Activated naive CD4-positive, alpha-beta T cell treated with anti-CD3 and anti-CD28 coated beads, Interleukin-2, amount 50 U/mL, for 72 hours (primary cell): ENCODE measurements around the gene APOBEC3C. TPM values are rescaled to one million over a fixed set of nuclear protein-coding genes. Genes with fewer than 3 reads are reported as not detected.
"Not testable (repeated sequence)": the region's sequence is repeated elsewhere in the genome, so short reads cannot be mapped to it uniquely, and the experiment has no call there.

Source experiments
- ATAC-seq, 2 donors: fragments of 150-1000 bp; cut with Tn5 transposase; 2 replicates each; pipeline ENCODE4 v1.10.0; 2021; ENCODE audit warnings: mild to moderate bottlenecking in 2 of 2, moderate library complexity in 2 of 2
- DNase-seq, 2 donors: peaks; one replicate each; pipeline ENCODE4 v3.0.0; 2021 to 2022; ENCODE audit warnings: low spot score in 2 of 2
- H3K27ac Mint-ChIP-seq, 2 donors: one replicate each; pipeline ENCODE4 v1.8.0; 2022; ENCODE audit warnings: mild to moderate bottlenecking in 2 of 2, mixed read lengths in 2 of 2
- H3K36me3 Mint-ChIP-seq, 2 donors: one replicate each; pipeline ENCODE4 v1.8.0; 2022; ENCODE audit warnings: mixed read lengths in 2 of 2
- H3K9me3 Mint-ChIP-seq, 2 donors: one replicate each; pipeline ENCODE4 v1.8.0; 2022; ENCODE audit warnings: mixed read lengths in 2 of 2
- total RNA-seq, 2 donors: library from RNA; stranded (reverse); gene quantifications; one replicate each; pipeline ENCODE4 v1.2.3, GENCODE V29; 2022

The APOBEC3C gene
- total RNA-seq, 2 donors from 2014 or later, result 71.0 to 114 TPM

DNA sequence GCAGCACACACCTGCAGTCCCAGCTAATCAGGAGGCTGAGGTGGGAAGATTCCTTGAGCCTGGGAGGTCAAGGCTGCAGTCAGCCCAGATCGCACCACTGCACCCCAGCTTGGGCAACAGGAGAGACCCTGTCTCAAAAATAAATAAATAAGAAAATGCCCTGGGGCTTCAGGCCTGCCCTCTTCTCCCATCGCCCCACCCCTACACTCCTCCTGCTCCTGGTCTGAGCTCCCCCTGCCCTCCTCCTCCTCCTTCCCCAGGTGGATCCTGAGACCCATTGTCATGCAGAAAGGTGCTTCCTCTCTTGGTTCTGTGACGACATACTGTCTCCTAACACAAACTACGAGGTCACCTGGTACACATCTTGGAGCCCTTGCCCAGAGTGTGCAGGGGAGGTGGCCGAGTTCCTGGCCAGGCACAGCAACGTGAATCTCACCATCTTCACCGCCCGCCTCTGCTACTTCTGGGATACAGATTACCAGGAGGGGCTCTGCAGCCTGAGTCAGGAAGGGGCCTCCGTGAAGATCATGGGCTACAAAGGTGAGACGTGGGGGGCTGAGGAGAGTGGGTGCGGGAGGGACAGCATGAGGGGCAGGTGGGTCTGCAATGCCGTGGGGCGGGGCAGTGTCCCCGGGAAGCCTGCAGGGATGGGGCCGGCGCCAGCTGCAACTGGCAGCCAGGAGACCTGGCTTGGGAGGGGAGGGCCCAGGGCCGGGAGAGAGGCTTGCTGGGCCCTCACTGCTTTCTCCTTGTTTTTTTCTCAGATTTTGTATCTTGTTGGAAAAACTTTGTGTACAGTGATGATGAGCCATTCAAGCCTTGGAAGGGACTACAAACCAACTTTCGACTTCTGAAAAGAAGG is 17.6 kb downstream of the APOBEC3C start:
- DNase-seq, H3K9me3 Mint-ChIP-seq, H3K36me3 Mint-ChIP-seq, H3K27ac Mint-ChIP-seq, ATAC-seq: not testable (repeated sequence)

DNA sequence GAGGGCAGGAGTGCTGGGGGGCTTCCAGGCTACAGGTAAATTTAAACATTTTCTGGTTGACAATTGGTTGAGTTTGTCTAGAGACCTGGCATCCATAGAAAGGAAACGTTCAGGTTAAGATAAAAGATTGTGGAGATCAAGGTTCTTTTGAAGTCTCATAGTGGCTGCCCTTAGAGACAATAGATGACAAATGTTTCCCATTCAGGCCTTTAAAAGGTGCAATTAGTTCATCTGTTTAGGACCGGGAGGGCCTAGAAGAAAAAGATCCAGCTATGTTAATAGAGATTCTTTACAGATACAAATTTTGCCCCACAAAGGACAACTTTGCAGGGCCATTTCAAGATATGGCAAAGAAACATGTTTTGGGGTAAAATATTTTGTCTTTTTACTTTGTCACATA is 23.0 kb downstream of the APOBEC3C start:
- ATAC-seq, DNase-seq, H3K9me3 Mint-ChIP-seq, H3K27ac Mint-ChIP-seq, H3K36me3 Mint-ChIP-seq: not testable (repeated sequence)

DNA sequence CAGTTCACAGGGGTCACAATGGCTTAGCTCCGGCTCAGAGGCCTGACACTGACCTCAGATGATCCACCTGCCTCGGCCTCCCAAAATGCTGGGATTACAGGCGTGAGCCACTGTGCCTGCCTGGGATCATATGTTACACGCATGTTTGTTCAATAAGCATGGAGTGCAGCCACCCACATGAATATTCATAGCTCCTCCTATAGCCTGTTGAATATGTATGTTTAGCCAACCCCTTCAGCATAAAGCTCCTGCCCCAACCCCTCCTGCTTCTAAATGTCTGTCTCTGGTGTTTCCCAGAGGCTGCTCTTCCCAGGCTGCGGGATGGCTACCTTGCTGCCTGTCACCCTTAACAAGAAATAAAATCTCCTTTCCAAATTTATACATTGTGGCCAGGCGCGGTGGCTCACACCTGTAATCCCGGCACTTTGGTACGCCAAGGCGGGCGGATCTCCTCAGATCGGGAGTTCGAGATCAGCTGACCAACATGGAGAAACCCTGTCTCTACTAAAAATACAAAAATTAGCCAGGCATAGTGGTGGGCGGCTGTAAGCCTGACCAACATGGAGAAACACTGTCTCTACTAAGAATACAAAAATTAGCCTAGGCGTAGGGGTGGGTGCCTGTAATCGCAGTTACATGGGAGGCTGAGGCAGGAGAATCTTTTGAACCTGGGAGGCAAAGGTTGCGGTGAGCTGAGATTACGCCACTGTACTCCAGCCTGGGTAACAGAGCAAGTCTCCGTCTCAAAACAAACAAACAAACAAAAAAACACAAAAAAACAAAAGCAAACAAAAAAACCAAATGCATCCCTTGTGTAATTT is 25.5 kb downstream of the APOBEC3C start:
- ATAC-seq, result no peak
- DNase-seq, result no peak
- Mint-ChIP-seq H3K27ac (peak overlapping the region in 1 of 2 donors; percentile 88), H3K36me3 (peaks cover 4 to 7% of the 10 kb centered on the region in 2 donors), H3K9me3 (no peaks in the 10 kb centered on the region)

DNA sequence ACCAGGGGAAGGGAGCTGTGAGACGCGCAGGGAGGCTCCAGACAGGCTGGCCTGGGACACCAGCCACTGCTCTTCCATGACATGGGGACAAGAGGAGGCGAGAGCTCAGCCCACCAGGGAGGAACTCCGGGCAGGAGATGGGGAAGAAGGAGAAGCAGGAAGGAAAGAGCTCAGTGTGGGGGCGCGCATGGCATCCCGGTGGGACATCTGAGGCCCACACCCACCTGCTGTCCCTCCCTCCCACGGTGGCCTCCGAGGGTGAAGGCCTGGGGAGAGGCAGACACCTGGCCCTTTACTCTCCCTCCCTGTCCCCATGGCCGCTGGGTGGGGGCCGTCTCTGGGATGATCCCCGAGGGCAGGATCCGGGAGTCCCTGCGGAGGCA is 26.1 kb downstream of the APOBEC3C start:
- H3K27ac Mint-ChIP-seq, result peak overlapping the region in 1 of 2 donors; percentile 88
- not testable (repeated sequence) for DNase-seq, ATAC-seq, H3K36me3 Mint-ChIP-seq, H3K9me3 Mint-ChIP-seq

DNA sequence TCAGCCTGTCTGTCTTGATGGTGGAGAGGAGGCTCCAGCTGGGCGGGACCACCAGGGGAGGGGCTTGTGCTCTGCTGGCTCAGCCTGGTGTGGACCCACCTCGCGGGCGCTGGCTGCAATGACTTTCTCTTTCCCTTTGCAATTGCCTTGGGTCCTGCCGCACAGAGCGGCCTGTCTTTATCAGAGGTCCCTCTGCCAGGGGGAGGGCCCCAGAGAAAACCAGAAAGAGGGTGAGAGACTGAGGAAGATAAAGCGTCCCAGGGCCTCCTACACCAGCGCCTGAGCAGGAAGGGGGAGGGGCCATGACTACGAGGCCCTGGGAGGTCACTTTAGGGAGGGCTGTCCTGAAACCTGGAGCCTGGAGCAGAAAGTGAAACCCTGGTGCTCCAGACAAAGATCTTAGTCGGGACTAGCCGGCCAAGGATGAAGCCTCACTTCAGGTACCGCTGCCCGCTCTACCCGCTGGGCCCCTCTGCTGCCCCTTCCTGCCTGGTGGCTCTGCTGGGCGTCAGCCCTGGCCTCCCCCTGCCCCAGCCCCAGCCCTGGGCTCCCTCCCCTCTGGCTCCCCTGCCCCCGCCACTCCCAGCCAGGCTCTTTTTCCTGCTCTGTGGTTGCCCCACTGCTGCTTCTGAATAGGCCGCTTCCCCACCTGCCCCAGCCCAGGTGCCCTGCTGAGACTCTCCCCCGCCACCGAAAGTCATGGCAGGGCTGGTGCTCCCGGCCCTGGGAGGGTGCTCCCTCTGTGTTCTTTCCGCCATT is 26.7 kb downstream of the APOBEC3C start, which contains the start of gene APOBEC3F:
Gene APOBEC3F, plus strand, starts transcription at position 327 of the 759 bp plus-strand sequence. Its CDS starts 97 bp downstream, at position 424.
- H3K27ac Mint-ChIP-seq, result peak within 1 kb of the TSS; percentile 88 to 89
- H3K9me3 Mint-ChIP-seq, H3K36me3 Mint-ChIP-seq: not testable (repeated sequence)
- ATAC-seq (peak; percentile 93 to 96), DNase-seq (peak; percentile 56 to 78)

DNA sequence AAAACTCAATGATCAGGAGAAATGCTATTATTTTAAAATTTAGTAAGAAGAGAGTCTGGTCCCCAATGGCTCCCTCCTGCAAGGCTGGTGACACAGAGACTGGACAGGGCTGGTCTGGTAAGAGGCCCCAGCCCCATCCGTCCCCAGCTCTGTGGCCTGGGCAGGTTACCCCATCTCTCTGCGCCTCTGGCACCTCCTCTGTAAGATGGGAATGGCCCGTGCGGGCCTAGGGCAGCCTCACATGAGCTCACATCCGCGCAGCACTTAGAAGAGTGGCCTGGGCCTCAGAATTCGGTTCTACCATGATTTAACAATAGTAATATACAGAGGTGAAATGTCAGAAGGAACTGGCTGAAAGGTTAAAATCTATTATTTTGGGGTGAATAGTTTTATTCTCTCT is 27.9 kb downstream of the APOBEC3C start:
- H3K9me3 Mint-ChIP-seq, result no peaks in the 10 kb centered on the region
- peak overlapping the region; percentile 88 to 89 for H3K27ac Mint-ChIP-seq
- DNase-seq (no peak), ATAC-seq (no peak)
- peaks cover 4 to 7% of the 10 kb centered on the region in 2 donors for H3K36me3 Mint-ChIP-seq

DNA sequence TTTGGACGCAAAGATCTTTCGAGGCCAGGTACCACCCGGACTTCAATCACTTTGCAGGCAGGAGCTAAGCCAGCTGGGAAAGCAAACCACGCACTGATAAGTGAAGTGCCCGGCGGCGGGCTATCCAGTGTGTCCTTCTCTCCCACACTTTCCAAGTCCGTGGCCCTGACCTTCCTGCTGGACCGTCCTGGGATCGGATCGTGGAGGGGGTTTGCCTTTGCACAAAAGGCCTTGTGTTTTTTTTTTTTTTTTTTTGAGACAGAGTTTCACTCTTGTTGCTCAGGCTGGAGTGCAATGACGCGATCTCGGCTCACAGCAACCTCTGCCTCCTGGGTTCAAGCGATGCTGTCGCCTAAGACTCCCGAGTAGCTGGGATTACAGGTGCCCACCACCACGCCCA is 29.0 kb downstream of the APOBEC3C start:
- not testable (repeated sequence) for H3K36me3 Mint-ChIP-seq, DNase-seq, H3K27ac Mint-ChIP-seq, ATAC-seq, H3K9me3 Mint-ChIP-seq

DNA sequence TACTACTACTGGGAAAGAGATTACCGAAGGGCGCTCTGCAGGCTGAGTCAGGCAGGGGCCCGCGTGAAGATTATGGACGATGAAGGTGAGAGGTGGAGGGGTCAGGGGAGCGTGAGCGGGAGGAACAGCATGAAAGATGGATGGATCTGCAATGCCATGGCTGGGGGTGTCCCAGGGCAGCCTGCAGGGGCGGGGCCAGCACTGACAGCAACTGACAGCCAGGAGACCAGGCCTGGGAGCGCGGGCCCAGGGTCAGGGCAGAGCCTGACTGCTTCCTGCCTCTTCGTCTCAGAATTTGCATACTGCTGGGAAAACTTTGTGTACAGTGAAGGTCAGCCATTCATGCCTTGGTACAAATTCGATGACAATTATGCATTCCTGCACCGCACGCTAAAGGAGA is 31.1 kb downstream of the APOBEC3C start:
- not testable (repeated sequence) for DNase-seq, H3K36me3 Mint-ChIP-seq, H3K9me3 Mint-ChIP-seq, ATAC-seq
- peak overlapping the region in 1 of 2 donors; percentile 83 for H3K27ac Mint-ChIP-seq

DNA sequence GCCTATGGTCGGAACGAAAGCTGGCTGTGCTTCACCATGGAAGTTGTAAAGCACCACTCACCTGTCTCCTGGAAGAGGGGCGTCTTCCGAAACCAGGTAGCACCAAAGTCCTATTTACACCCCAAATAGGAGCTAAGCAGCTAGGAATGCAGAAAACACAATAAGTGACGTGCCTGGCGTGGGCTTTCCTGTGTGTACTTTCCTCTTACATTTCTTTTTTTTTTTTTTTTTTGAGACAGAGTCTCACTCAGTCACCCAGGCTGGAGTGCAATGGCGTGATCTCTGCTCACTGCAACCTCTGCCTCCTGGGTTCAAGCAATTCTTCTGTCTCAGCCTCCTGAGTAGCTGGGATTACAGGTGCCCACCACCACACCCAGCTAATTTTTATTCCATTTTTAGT is 35.4 kb downstream of the APOBEC3C start:
- H3K9me3 Mint-ChIP-seq, ATAC-seq, DNase-seq, H3K36me3 Mint-ChIP-seq: not testable (repeated sequence)
- H3K27ac Mint-ChIP-seq, result peak overlapping the region in 1 of 2 donors; percentile 22

DNA sequence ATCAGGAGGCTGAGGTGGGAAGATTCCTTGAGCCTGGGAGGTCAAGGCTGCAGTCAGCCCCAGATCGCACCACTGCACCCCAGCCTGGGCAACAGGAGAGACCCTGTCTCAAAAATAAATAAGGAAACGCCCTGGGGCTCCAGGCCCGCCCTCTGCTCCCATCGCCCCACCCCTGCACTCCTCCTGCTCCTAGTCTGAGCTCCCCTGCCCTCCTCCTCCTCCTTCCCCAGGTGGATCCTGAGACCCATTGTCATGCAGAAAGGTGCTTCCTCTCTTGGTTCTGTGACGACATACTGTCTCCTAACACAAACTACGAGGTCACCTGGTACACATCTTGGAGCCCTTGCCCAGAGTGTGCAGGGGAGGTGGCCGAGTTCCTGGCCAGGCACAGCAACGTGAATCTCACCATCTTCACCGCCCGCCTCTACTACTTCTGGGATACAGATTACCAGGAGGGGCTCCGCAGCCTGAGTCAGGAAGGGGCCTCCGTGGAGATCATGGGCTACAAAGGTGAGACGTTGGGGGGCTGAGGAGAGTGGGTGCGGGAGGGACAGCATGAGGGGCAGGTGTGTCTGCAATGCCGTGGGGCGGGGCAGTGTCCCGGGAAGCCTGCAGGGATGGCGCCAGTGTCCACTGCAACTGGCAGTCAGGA is 37.9 kb downstream of the APOBEC3C start:
- not testable (repeated sequence) for H3K36me3 Mint-ChIP-seq, H3K9me3 Mint-ChIP-seq, H3K27ac Mint-ChIP-seq, DNase-seq, ATAC-seq

DNA sequence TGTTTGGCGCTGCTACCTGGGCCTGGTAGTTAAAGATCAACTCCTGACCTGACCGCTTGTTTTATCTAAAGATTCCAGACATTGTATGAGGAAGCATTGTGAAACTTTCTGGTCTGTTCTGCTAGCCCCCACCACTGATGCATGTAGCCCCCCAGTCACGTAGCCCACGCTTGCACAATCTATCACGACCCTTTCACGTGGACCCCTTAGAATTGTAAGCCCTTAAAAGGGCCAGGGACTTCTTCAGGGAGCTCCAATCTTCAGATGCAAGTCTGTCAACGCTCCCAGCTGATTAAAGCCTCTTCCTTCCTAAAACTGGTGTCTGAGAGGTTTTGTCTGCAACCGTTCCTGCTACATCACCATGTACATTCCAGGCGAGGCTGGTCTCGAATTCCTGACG is 41.6 kb downstream of the APOBEC3C start:
- no peak for DNase-seq
- ATAC-seq, result no peak
- H3K27ac Mint-ChIP-seq, result no peak overlapping the region

DNA sequence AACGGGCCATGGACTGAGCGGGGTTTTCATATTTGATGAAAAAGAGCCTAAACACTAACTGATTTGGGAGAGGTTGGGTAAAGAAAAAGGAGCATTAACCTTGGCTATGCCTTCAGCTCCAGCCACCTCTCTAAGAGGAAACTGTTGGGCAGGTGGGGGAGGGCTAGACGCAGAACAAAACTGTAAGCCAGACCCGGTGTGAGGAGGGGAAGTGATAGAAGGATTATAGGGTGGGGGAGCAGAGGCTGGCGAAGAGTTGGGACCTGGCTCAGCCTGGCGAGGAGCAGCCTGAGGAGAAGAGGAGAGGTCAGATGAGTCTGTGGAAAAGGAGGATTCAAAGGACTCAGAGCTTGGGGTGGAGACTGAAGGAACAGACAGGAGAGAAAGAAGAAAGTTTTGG is 47.2 kb downstream of the APOBEC3C start:
- H3K36me3 Mint-ChIP-seq, DNase-seq, ATAC-seq, H3K27ac Mint-ChIP-seq, H3K9me3 Mint-ChIP-seq: not testable (repeated sequence)

More for the DNA sequence above, 41.6 kb downstream of the APOBEC3C start:
- H3K36me3 Mint-ChIP-seq, result no peaks in the 10 kb centered on the region
- H3K9me3 Mint-ChIP-seq, result no peaks in the 10 kb centered on the region

DNA sequence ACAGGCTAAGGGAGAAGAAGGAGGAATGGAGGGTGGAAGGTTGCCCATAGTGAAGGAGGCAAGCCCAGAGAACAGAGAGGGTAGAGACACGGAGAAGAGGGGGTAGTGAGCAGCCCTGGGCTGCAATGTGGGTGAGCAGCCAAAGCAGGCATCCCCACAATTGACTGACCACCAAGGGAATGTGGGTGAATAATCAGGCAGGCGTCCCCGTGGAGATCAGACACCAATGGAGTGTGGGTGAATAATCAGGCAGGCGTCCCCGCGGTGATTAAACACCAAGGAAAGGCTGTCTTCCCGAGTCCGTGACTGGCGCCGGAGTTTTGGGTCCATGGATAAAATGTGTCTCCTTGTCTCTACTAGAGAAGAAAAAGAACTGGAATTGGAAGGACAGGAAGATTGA is 47.9 kb downstream of the APOBEC3C start:
- H3K9me3 Mint-ChIP-seq, ATAC-seq, H3K27ac Mint-ChIP-seq, DNase-seq, H3K36me3 Mint-ChIP-seq: not testable (repeated sequence)

DNA sequence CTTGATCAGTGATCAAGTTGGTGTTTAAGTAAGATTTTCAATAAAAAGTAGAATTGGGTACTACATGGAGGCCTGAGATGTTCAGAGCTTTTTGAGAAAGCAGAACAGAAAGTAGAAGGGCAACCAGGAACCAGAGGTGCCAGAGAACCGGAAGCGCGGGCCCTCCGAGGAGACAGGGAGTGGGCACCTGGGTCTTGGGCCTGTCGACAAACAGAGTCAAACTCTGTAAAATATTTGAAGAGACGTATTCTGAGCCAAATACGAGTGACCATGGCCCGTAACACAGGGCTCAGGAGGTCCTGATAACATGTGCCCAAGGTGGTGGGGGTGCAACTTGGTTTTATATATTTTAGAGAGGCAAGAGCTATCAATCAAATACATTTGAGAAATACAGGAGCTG is 49.8 kb downstream of the APOBEC3C start:
- DNase-seq, H3K9me3 Mint-ChIP-seq, H3K36me3 Mint-ChIP-seq, ATAC-seq: not testable (repeated sequence)
- peak overlapping the region in 1 of 2 donors; percentile 19 for H3K27ac Mint-ChIP-seq

DNA sequence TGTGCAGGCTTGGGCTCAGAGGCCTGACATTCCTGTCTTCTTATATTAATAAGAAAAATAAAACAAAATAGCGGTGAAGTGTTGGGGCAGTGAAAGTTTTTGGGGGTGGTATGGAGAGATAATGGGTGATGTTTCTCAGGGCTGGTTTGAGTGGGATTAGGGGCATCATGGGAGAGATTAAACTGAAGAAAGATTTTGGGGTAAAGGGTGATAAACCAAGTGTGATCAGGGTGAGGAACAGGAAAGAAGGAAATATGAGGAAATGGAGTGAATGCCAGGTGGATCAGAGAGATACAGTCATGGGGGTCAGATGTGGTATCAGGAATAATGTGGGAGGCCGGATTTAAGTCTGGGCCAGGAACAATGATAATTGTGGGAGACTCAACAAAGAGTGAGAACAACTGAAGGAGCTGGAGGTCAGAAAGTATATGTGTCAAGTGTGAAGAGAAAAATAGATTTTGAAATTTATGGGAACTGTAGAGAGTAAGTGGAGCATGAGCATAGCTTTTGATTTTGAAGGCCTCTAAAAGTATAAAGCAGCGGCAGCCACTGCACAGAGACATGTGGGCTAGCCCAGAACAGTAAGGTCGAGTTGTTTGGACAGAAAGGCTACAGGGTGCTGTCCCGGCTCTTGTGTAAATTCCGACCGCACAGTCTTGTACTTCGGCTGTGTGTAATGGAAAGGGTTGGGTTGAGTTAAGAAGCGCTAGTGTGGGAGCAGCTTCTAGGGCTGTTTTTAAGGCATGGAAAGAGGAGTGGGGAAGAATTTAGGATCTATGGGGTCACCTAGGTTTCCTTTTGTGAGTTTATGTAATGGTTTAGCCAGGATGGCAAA is 52.6 kb downstream of the APOBEC3C start:
- peak in 1 of 2 donors; percentile 33 for ATAC-seq
- H3K27ac Mint-ChIP-seq, H3K9me3 Mint-ChIP-seq, DNase-seq, H3K36me3 Mint-ChIP-seq: not testable (repeated sequence)
